K562 (cell line): ENCODE measurements around the gene GALNS. TPM values are rescaled to one million over a fixed set of nuclear protein-coding genes. Genes with fewer than 3 reads are reported as not detected.

Experiments used
- ATAC-seq: fragments of 200-7000 bp; cut with Tn5 transposase; 3 replicates; pipeline ENCODE4 v1.9.1; 2020; ENCODE audit warnings: moderate library complexity
- BruUV-seq: library from RNA; stranded (reverse); fragments of 400-500 nt; replicated peaks from 2 replicates; lab custom pipeline; 2021; lab: Mats Ljungman, UMichigan
- CTCF ChIA-PET: fragments of 300-600 bp; formaldehyde crosslinking; extraction: SDS; loops from one replicate; lab custom pipeline; 2021; ENCODE audit warnings: low intra/inter-chr PET ratio; lab: Yijun Ruan, JAX
- POLR2A ChIA-PET: fragments of 300-600, 350-650 bp; sonication (Branson Sonifier 250); formaldehyde crosslinking; extraction: SDS; loops from one replicate; lab custom pipeline; 2021; ENCODE audit warnings: antibody characterized with exemption, inconsistent platforms; lab: Yijun Ruan, JAX
- DNase-seq, 4 experiments: peaks; one replicate each; pipeline versions ENCODE4 v3.0.0 to v3.0.0-alpha.2; 2011 to 2018; ENCODE audit warnings: low spot score in 3 of 4, mixed read lengths in 3 of 4; ENCODE audit errors: extremely low read depth in 1 of 4
- FAIRE-seq: peaks from 2 replicates; lab custom pipeline; 2011; peaks lifted over from hg19 to GRCh38; lab: Jason Lieb, UNC
- H2AFZ ChIP-seq: 2 replicates; pipeline ENCODE4 v1.6.0; 2011; ENCODE audit warnings: low read depth, low read length, control low read depth, inconsistent platforms
- H3K27ac ChIP-seq: fragments of 200-600 bp; 3 replicates; pipeline ENCODE4 v1.8.0; 2011; ENCODE audit warnings: low read depth, mild to moderate bottlenecking, control low read depth, inconsistent platforms, low read length, moderate library complexity, mixed read lengths; ENCODE audit errors: extremely low read depth
- H3K27me3 ChIP-seq, 2 experiments: fragments of 300-600 bp in 1 of 2; 2 replicates in 1 of 2; 3 replicates in 1 of 2; pipeline versions ENCODE4 v1.6.0 to v1.8.0; 2011; ENCODE audit warnings: inconsistent platforms in 2 of 2, low read length in 2 of 2, mild to moderate bottlenecking in 1 of 2, mixed read lengths in 1 of 2, moderate library complexity in 1 of 2; ENCODE audit not compliant: control insufficient read depth in 2 of 2, insufficient read depth in 2 of 2
- H3K36me3 ChIP-seq: fragments of 300-600 bp; 3 replicates; pipeline ENCODE4 v1.8.0; 2011; ENCODE audit warnings: mild to moderate bottlenecking, low read length, inconsistent platforms; ENCODE audit not compliant: control insufficient read depth, insufficient read depth
- H3K4me1 ChIP-seq, 2 experiments: fragments of 200-600 bp in 1 of 2; replicated peaks in 1 of 2; 2 replicates in 1 of 2; 3 replicates in 1 of 2; pipeline versions ENCODE4 v1.5.1 to v1.8.0; 2011; ENCODE audit warnings: inconsistent platforms in 2 of 2, low read length in 2 of 2, mild to moderate bottlenecking in 1 of 2, mixed read lengths in 1 of 2, moderate library complexity in 1 of 2; ENCODE audit not compliant: control insufficient read depth in 2 of 2, insufficient read depth in 2 of 2
- H3K4me2 ChIP-seq: 2 replicates; pipeline ENCODE4 v1.6.1; 2011; ENCODE audit warnings: low read length, control low read depth, inconsistent platforms, mixed read lengths; ENCODE audit not compliant: insufficient read depth
- H3K4me3 ChIP-seq: fragments of 200-600 bp; sonication (generic), shearing (Covaris generic); 2 replicates; pipeline ENCODE4 v1.5.1; 2016; ENCODE audit warnings: control low read depth, inconsistent platforms
- H3K79me2 ChIP-seq: fragments of 200-600 bp; 3 replicates; pipeline ENCODE4 v1.8.0; 2011; ENCODE audit warnings: low read length, inconsistent platforms; ENCODE audit not compliant: control insufficient read depth, insufficient read depth
- H3K9ac ChIP-seq, 2 experiments: 2 replicates each; pipeline versions ENCODE4 v1.6.0 to v1.6.1; 2011; ENCODE audit warnings: low read depth in 2 of 2, low read length in 2 of 2, control low read depth in 1 of 2, inconsistent platforms in 1 of 2, mild to moderate bottlenecking in 1 of 2, mixed read lengths in 1 of 2; ENCODE audit not compliant: insufficient read depth in 1 of 2
- H3K9me1 ChIP-seq: one replicate; pipeline ENCODE4 v1.6.0; 2011; ENCODE audit warnings: inconsistent platforms, mild to moderate bottlenecking, low read length, moderate library complexity; ENCODE audit not compliant: control insufficient read depth, insufficient read depth
- H3K9me3 ChIP-seq: replicated peaks from 2 replicates; pipeline ENCODE4 v1.5.1; 2011; ENCODE audit warnings: low read depth, low read length, inconsistent platforms; ENCODE audit not compliant: control insufficient read depth, insufficient read depth
- H4K20me1 ChIP-seq: replicated peaks from 2 replicates; pipeline ENCODE4 v1.6.1; 2011; ENCODE audit warnings: low read length, inconsistent platforms, mixed read lengths; ENCODE audit not compliant: control insufficient read depth, insufficient read depth
- ATF2 ChIP-seq: sonication (generic); formaldehyde crosslinking; IDR thresholded peaks from 2 replicates; pipeline ENCODE4 v1.8.1; 2022; ENCODE audit warnings: missing genetic modification reagents
- GTF3C2 ChIP-seq: IDR thresholded peaks from 3 replicates; pipeline ENCODE4 v1.6.1; 2011; ENCODE audit warnings: borderline replicate concordance, mild to moderate bottlenecking, moderate library complexity; ENCODE audit not compliant: insufficient read length; ENCODE audit errors: extremely low read depth
- TARDBP ChIP-seq: fragments of 450-650 bp; IDR thresholded peaks from 2 replicates; pipeline ENCODE4 v1.6.1; 2016
- WGBS: fragments of 100-300 bp; shearing (Covaris generic); methylation state at CpG from one replicate; pipeline ENCODE4 v1.1.6; 2016; ENCODE audit warnings: low coverage, mixed read lengths; ENCODE audit not compliant: insufficient coverage; ENCODE audit errors: missing lambda C conversion rate; 5-methylcytosine and 5-hydroxymethylcytosine counted together
- in situ Hi-C: fragments of 300-500 bp; cut with MboI; formaldehyde crosslinking; loops from 4 replicates; pipeline ENCODE4 v1.15.0; 2018; ENCODE audit warnings: inconsistent platforms, mixed read lengths
- intact Hi-C: fragments of 100-400 bp; cut with micrococcal nuclease; formaldehyde crosslinking; loops from 2 replicates; pipeline ENCODE4 v1.14.2; 2022
- polyA plus RNA-seq, 8 experiments: library from polyadenylated mRNA; depleted of rRNA in 4 of 8; stranded (reverse) in 5 of 8; unstranded in 3 of 8; fragments of >200 nt; fragmentation: Nextera tagmentation in 2 of 8; fragmentation: Illumina TruSeq in 1 of 8; extraction: Ambion mirVana in 2 of 8; extraction: Trizol in 1 of 8; gene quantifications; 2 replicates each; pipeline versions ENCODE4 v1.2.1 to v1.2.3, GENCODE V29; 2011 to 2014; ENCODE audit warnings: inconsistent platforms in 1 of 8, missing spikeins in 1 of 8
- total RNA-seq, 7 experiments: library from RNA; depleted of rRNA in 6 of 7; stranded (reverse); fragments of >200 nt in 6 of 7; fragmentation: Illumina TruSeq in 2 of 7; extraction: Trizol in 2 of 7; gene quantifications; 2 replicates each; pipeline versions ENCODE4 v1.2.1 to v1.2.3, GENCODE V29; 2011 to 2021; ENCODE audit warnings: low replicate concordance in 1 of 7

Gene GALNS
- total and polyA plus RNA-seq, 9 of the 15 experiments (the other 6 are each of a cell fraction or from before 2014, with no cell fraction given) = 0.38 to 13.2 (median 4.3) TPM

GRCh38 chr16:88835383-88835782, 21.4 kb downstream of the GALNS start:
- H4K20me1 ChIP-seq = no peaks in the 10 kb centered on the region
- WGBS = 61% methylated on average over 7 of the region's 11 CpGs
- intact Hi-C loops = no loop called here

More at GRCh38 chr16:88835383-88835782, 21.4 kb downstream of the GALNS start:
- no peak overlapping the region for H3K4me2 ChIP-seq
- CTCF ChIA-PET = no interaction called here
- TF ChIP-seq GTF3C2 (no peak), ATF2 (CRISPR knock-in tag) (no peak), TARDBP (no peak)
- TF ChIP-seq, all 486 proteins: peak for 0
- Histone ChIP-seq H3K27me3 (no peaks in the 10 kb centered on the region), H2AFZ (no peak overlapping the region), H3K27ac (no peak overlapping the region), H3K79me2 (no peaks in the 10 kb centered on the region), H3K4me3 (no peak overlapping the region), H3K9me1 (no peaks in the 10 kb centered on the region), H3K36me3 (no peaks in the 10 kb centered on the region; the same call in 2 of the 3 replicates), H3K4me1 (peaks cover 0 to 35% of the 10 kb centered on the region in 2 experiments; a peak in 2 of 5 replicates), H3K9me3 (no peaks in the 10 kb centered on the region), H3K9ac (no peak overlapping the region)
- POLR2A ChIA-PET = no interaction called here
- DNase-seq = no peak
- in situ Hi-C loops = no loop called here
- no peak for ATAC-seq
- BruUV-seq = no TSS peak
- FAIRE-seq = no peak
